Measurements from ENCODE around the gene TCF7L1. TPM values are rescaled to one million over a fixed set of nuclear protein-coding genes. Genes with fewer than 3 reads are reported as not detected.
A peak's percentile ranks its signal among the peaks of the same experiment; 100 is the strongest.

TCF7L1 gene
- total and polyA plus RNA-seq, 2 of the 13 experiments (the other 11 are each of a cell fraction or from before 2014, with no cell fraction given) = 0.04 to 0.15 TPM

- TF ChIP-seq ZFX (CRISPR knock-in tag; IDR thresholded peaks at IDR 0.05; ENCODE audit: low read depth) = peak; percentile 87
- peak; percentile 96 for TF ChIP-seq AHR (CRISPR knock-in tag; IDR thresholded peaks at IDR 0.05)
- no peak for TF ChIP-seq KDM6A (CRISPR knock-in tag; IDR thresholded peaks at IDR 0.05; ENCODE audit: low read depth)
- 0 out of 2 replicates have a peak, but pooled peaks have one; percentile 87 for TF ChIP-seq ATF5 (CRISPR knock-in tag; IDR thresholded peaks at IDR 0.05; ENCODE audit: low read depth)
- peak; percentile 80; the same call in 1 of the 2 replicates for TF ChIP-seq ATF2 (CRISPR knock-in tag; IDR thresholded peaks at IDR 0.05)
- peak; percentile 98; the same call in 1 of the 2 replicates for TF ChIP-seq ZNF816 (CRISPR knock-in tag; IDR thresholded peaks at IDR 0.05; ENCODE audit: borderline replicate concordance)
- peak; percentile 99 for TF ChIP-seq ARNT2 (CRISPR knock-in tag; IDR thresholded peaks at IDR 0.05; ENCODE audit: low read depth)
- TF ChIP-seq ZFP91 (CRISPR knock-in tag; IDR thresholded peaks at IDR 0.05; ENCODE audit: borderline replicate concordance) = peak; percentile 96
- peak; percentile 85 for TF ChIP-seq ZNF570 (CRISPR knock-in tag; IDR thresholded peaks at IDR 0.05; ENCODE audit: borderline replicate concordance)
- TF ChIP-seq FUBP1 (CRISPR knock-in tag; IDR thresholded peaks at IDR 0.05; ENCODE audit: borderline replicate concordance) = 0 out of 2 replicates have a peak, but pooled peaks have one; percentile 79
- TF ChIP-seq JUND (CRISPR knock-in tag; IDR thresholded peaks at IDR 0.05) = peak; percentile 32; the same call in 1 of the 2 replicates
- TF ChIP-seq EEA1 (CRISPR knock-in tag; IDR thresholded peaks at IDR 0.05; ENCODE audit: borderline replicate concordance) = peak; percentile 73; the same call in 1 of the 2 replicates
- TF ChIP-seq RORA (CRISPR knock-in tag; IDR thresholded peaks at IDR 0.05) = no peak
- peak; percentile 91 for TF ChIP-seq ELF3 (CRISPR knock-in tag; IDR thresholded peaks at IDR 0.05)
- peak; percentile 90 for TF ChIP-seq MEIS2 (CRISPR knock-in tag; IDR thresholded peaks at IDR 0.05)
- TF ChIP-seq, protein P1, sequence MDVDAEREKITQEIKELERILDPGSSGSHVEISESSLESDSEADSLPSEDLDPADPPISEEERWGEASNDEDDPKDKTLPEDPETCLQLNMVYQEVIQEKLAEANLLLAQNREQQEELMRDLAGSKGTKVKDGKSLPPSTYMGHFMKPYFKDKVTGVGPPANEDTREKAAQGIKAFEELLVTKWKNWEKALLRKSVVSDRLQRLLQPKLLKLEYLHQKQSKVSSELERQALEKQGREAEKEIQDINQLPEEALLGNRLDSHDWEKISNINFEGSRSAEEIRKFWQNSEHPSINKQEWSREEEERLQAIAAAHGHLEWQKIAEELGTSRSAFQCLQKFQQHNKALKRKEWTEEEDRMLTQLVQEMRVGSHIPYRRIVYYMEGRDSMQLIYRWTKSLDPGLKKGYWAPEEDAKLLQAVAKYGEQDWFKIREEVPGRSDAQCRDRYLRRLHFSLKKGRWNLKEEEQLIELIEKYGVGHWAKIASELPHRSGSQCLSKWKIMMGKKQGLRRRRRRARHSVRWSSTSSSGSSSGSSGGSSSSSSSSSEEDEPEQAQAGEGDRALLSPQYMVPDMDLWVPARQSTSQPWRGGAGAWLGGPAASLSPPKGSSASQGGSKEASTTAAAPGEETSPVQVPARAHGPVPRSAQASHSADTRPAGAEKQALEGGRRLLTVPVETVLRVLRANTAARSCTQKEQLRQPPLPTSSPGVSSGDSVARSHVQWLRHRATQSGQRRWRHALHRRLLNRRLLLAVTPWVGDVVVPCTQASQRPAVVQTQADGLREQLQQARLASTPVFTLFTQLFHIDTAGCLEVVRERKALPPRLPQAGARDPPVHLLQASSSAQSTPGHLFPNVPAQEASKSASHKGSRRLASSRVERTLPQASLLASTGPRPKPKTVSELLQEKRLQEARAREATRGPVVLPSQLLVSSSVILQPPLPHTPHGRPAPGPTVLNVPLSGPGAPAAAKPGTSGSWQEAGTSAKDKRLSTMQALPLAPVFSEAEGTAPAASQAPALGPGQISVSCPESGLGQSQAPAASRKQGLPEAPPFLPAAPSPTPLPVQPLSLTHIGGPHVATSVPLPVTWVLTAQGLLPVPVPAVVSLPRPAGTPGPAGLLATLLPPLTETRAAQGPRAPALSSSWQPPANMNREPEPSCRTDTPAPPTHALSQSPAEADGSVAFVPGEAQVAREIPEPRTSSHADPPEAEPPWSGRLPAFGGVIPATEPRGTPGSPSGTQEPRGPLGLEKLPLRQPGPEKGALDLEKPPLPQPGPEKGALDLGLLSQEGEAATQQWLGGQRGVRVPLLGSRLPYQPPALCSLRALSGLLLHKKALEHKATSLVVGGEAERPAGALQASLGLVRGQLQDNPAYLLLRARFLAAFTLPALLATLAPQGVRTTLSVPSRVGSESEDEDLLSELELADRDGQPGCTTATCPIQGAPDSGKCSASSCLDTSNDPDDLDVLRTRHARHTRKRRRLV (CRISPR knock-in tag; IDR thresholded peaks at IDR 0.05) = peak; percentile 86; the same call in 1 of the 2 replicates
- TF ChIP-seq ZNF615 (CRISPR knock-in tag; IDR thresholded peaks at IDR 0.05; ENCODE audit: borderline replicate concordance) = no peak; the same call in 1 of the 2 replicates
These were observed 194.8 kb downstream of the TCF7L1 start, which contains the start of gene TGOLN2 (continued) for GRCh38 chr2:85327822-85328617.

Data from HepG2 (cell line).